ENCODE results near the gene APCDD1. TPM values are rescaled to one million over a fixed set of nuclear protein-coding genes. Genes with fewer than 3 reads are reported as not detected.

Gene APCDD1
- not detected for polyA plus RNA-seq

DNA sequence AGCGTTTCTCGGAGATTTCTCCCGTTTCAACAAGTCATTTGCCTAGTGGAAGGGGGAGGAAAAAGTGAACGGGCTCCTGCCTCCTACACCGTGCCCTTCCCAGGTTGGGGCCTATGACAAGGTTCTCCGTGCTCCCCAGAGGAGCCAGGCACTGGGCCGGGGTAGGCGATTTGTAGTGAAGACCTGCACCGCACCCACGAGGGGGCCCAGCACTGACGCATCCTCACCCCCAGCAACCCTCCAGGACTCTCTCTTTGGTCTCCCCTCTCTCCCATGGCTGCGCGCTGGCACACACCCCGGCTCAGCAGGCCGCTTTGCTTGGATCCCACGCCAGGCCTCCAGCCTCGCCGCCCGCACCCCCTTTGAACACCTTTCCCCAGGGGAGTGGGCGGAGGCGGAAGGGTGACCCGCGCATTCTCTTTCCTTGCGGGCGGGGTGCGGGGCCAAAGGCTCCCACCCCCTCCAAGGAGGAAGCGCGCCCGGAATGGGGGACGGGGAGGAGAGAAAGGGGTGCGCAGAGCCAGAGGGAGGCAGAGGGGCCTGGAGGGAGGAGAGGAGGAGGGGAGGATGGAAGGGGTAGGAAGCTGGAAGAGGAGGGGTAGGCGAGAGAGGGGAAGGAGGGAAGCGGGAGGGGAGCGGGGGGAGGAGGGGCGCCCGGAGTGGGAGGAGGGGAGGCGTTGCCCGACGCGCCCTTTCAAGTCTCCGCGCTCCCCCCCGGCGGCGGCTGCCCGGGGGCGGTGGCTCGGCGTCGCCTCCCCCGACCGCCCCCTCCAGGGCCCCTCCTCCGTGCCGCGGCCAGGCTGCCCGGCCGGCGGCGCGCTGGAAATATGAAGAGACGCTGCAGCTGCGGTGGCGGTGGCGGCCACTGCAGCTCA lies at the start of gene APCDD1:
TSS of gene APCDD1 (plus strand) at position 830 of the 875 bp plus-strand sequence. CDS start 347 bp downstream, outside the sequence.
- Mint-ChIP-seq H3K4me1 (peaks cover 3 to 11% (median 5%) of the 10 kb centered on the region in 3 donors), H3K4me3 (peak within 1 kb of the TSS; percentile 69 to 92 (median 80)), H3K36me3 (peaks cover 1% of the 10 kb centered on the region), H3K27me3 (peaks cover 37% of the 10 kb centered on the region), H3K9me3 (peaks cover 0 to 2% (median 0%) of the 10 kb centered on the region in 3 donors), H3K27ac (peak within 1 kb of the TSS in 1 of 3 donors; percentile 3)

- Mint-ChIP-seq H3K4me3 (no peak overlapping the region), H3K27me3 (peaks cover 5% of the 10 kb centered on the region), H3K27ac (no peak overlapping the region), H3K4me1 (peaks cover 6 to 12% (median 10%) of the 10 kb centered on the region in 3 donors), H3K9me3 (no peaks in the 10 kb centered on the region), H3K36me3 (peaks cover 3% of the 10 kb centered on the region)
Measured at GRCh38 chr18:10405014-10405493, 49.4 kb upstream of the APCDD1 start.

GRCh38 chr18:10405816-10406663 lies 48.4 kb upstream of the APCDD1 start:
- Mint-ChIP-seq H3K4me3 (no peak overlapping the region), H3K27ac (no peak overlapping the region), H3K9me3 (no peaks in the 10 kb centered on the region), H3K4me1 (peaks cover 0 to 5% (median 3%) of the 10 kb centered on the region in 3 donors), H3K36me3 (peaks cover 3% of the 10 kb centered on the region), H3K27me3 (peaks cover 5% of the 10 kb centered on the region)

DNA sequence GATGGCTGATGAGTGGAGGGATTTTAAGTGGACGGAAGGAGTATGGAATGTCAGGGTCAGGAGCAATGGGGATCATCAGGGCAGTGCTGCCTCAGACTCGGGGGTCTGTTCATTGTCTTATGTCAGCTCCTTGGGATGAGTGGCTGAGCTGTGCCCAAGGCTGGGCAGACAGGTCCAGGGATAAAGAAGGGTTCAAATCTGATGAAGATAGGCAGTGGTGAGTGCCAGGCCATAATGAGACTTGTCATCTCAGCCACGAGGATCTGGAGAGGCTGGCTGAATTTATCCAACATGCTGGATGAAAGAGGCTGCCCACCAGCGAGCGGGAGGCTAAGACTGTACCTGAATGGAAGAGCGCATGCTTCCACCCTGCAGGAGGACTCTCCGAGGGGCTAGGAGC lies 46.3 kb upstream of the APCDD1 start:
- Mint-ChIP-seq H3K9me3 (no peaks in the 10 kb centered on the region), H3K27ac (no peak overlapping the region), H3K27me3 (peaks cover 5% of the 10 kb centered on the region), H3K36me3 (peaks cover 4% of the 10 kb centered on the region), H3K4me3 (no peak overlapping the region), H3K4me1 (peaks cover 0 to 3% (median 0%) of the 10 kb centered on the region in 3 donors)

GRCh38 chr18:10409041-10409440 lies 45.4 kb upstream of the APCDD1 start:
- Mint-ChIP-seq H3K27ac (no peak overlapping the region), H3K36me3 (peaks cover 4% of the 10 kb centered on the region), H3K4me1 (peaks cover 0 to 3% (median 0%) of the 10 kb centered on the region in 3 donors), H3K27me3 (peaks cover 5% of the 10 kb centered on the region), H3K4me3 (no peak overlapping the region), H3K9me3 (no peaks in the 10 kb centered on the region)

DNA sequence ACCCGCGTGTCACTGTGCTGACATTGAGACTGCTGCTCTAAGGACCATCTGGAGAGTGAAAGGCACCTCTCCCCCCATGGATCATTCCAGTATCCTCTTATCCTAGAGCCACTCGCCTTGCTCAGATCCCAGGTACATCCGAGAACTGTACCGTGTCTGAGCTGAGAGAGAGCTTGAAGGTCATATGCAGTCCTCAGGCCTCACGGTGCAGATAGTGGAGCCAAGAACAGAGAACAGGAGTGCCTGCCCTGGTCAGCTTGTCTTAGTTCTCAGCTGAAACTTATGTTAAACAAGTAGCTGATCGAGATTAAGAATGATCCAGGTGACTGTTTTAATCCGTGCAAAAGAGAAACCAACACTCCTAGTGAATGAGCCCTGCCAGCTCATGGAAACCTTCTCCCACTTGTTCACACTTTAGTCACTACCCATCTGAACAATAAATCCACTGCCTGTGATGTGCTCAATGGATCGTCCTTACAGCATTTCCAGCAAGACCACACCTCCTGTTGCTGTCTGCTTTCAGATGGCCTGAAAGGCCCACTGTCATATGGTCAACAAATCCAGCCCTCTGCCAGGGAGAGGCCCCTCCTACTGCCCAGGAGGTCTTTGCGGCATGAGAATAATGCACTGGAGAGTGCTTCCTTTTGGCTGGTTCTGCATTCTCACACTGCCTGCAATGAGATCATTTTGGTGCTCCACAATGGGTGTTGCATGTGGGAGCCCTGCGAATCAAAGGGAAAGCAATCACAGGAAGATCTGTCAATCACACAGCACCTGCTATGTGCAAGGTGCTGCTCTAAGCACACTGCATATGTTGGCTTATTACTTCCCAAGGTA lies 43.7 kb upstream of the APCDD1 start:
- Mint-ChIP-seq H3K4me1 (peaks cover 0 to 3% (median 0%) of the 10 kb centered on the region in 3 donors), H3K36me3 (peaks cover 4% of the 10 kb centered on the region), H3K27me3 (peaks cover 3% of the 10 kb centered on the region)

DNA sequence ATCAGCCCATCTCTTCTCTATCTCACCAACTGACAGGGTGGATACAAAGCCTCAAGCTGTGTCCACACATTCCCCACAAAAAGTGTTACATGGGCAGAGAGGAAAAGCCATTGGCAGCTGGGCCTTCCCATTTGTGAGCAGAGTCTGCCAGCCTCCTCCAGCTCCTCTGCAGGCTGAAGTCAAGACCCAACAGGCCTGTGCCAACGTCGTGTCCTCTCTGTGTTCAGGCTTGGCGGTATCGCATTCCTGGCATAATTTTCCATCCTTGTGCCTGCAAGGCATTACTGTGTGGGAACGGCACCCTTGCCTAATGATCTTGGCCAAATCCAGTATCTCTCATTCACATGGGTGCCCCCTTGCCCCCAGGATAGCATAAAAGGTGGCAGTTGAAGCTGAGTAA lies 41.5 kb upstream of the APCDD1 start:
- Mint-ChIP-seq H3K27me3 (peaks cover 6% of the 10 kb centered on the region), H3K9me3 (no peaks in the 10 kb centered on the region), H3K36me3 (peaks cover 1% of the 10 kb centered on the region), H3K27ac (no peak overlapping the region), H3K4me1 (no peaks in the 10 kb centered on the region), H3K4me3 (no peak overlapping the region)

More for the DNA sequence above, 43.7 kb upstream of the APCDD1 start:
- H3K4me3 Mint-ChIP-seq = no peak overlapping the region
- no peaks in the 10 kb centered on the region for H3K9me3 Mint-ChIP-seq
- H3K27ac Mint-ChIP-seq = no peak overlapping the region

DNA sequence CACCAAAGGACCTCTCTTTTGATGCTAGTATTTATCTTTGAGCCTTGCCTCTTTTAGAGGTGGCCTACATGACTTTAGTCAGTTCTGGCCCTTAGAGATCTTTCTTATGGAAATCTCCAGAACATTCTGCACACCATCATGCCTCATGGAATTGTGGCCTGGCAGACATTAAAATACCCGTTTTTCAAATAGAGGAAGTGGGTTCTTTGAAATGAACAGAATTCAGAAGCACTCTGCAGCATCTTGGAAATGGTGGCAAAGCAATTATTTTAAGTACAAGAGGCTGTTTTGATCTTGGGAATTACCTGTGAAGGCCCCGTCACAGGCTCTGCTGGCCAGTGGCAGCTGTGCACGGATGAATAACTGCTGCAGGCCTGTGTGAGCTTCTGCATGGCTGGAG lies 40.7 kb upstream of the APCDD1 start:
- Mint-ChIP-seq H3K4me3 (no peak overlapping the region), H3K27ac (no peak overlapping the region), H3K9me3 (no peaks in the 10 kb centered on the region), H3K27me3 (peaks cover 6% of the 10 kb centered on the region), H3K4me1 (no peaks in the 10 kb centered on the region), H3K36me3 (peaks cover 1% of the 10 kb centered on the region)

- peaks cover 6% of the 10 kb centered on the region for H3K27me3 Mint-ChIP-seq
- H3K4me3 Mint-ChIP-seq = no peak overlapping the region
- H3K9me3 Mint-ChIP-seq = no peaks in the 10 kb centered on the region
- H3K27ac Mint-ChIP-seq = no peak overlapping the region
- H3K4me1 Mint-ChIP-seq = no peaks in the 10 kb centered on the region
- H3K36me3 Mint-ChIP-seq = peaks cover 1% of the 10 kb centered on the region
Measured at GRCh38 chr18:10414293-10414842, 40.1 kb upstream of the APCDD1 start.

DNA sequence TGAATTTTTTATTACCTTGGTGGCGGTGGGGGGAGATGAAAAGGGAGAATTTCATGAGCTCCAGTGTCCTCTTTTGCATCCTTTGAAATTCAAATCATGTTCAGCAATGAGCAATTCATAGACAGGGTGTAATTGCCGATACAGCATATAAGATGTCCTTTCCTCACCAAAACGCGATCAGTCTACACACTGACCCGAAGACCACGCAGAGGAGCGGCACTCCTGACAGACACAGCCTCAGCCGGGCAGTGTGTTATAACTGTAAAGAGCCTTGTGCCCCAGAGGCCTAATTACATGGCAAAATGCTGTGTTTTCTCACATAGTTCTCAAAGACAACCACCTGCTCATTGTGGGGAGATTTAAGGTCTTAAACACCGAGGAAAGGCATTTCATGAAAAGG lies 38.4 kb upstream of the APCDD1 start:
- no peak overlapping the region for H3K4me3 Mint-ChIP-seq
- peaks cover 0 to 8% (median 0%) of the 10 kb centered on the region in 3 donors for H3K9me3 Mint-ChIP-seq
- peaks cover 1% of the 10 kb centered on the region for H3K36me3 Mint-ChIP-seq
- no peak overlapping the region for H3K27ac Mint-ChIP-seq
- H3K27me3 Mint-ChIP-seq = peaks cover 6% of the 10 kb centered on the region
- no peaks in the 10 kb centered on the region for H3K4me1 Mint-ChIP-seq

GRCh38 chr18:10417191-10417590 lies 37.2 kb upstream of the APCDD1 start:
- Mint-ChIP-seq H3K4me3 (no peak overlapping the region), H3K36me3 (no peaks in the 10 kb centered on the region), H3K4me1 (no peaks in the 10 kb centered on the region), H3K27me3 (peaks cover 7% of the 10 kb centered on the region), H3K27ac (no peak overlapping the region), H3K9me3 (peaks cover 0 to 8% (median 0%) of the 10 kb centered on the region in 3 donors)

- Mint-ChIP-seq H3K27ac (no peak overlapping the region), H3K9me3 (peaks cover 0 to 8% (median 0%) of the 10 kb centered on the region in 3 donors), H3K27me3 (peaks cover 7% of the 10 kb centered on the region), H3K4me3 (no peak overlapping the region), H3K36me3 (no peaks in the 10 kb centered on the region), H3K4me1 (no peaks in the 10 kb centered on the region)
Measured at GRCh38 chr18:10417664-10418063, 36.8 kb upstream of the APCDD1 start.

GRCh38 chr18:10418836-10419235 lies 35.6 kb upstream of the APCDD1 start:
- H3K36me3 Mint-ChIP-seq = no peaks in the 10 kb centered on the region
- no peak overlapping the region for H3K4me3 Mint-ChIP-seq
- peaks cover 0 to 8% (median 0%) of the 10 kb centered on the region in 3 donors for H3K9me3 Mint-ChIP-seq
- no peak overlapping the region for H3K27ac Mint-ChIP-seq
- H3K27me3 Mint-ChIP-seq = peaks cover 10% of the 10 kb centered on the region
- H3K4me1 Mint-ChIP-seq = no peaks in the 10 kb centered on the region
